Fibroblast of villous mesenchyme (primary cell): ENCODE results near the gene TBP. TPM values are rescaled to one million over a fixed set of nuclear protein-coding genes. Genes with fewer than 3 reads are reported as not detected.

Experiments used
- DNase-seq: peaks from one replicate; pipeline ENCODE4 v3.0.0-alpha.2; 2010; ENCODE audit warnings: low read depth
- H3K4me3 ChIP-seq: 2 replicates; pipeline ENCODE4 v1.5.1; 2011; ENCODE audit warnings: low read depth, mild to moderate bottlenecking, low read length
- CTCF ChIP-seq: IDR thresholded peaks from 2 replicates; pipeline ENCODE4 v1.5.1; 2012; ENCODE audit warnings: low read depth, mild to moderate bottlenecking, low read length; ENCODE audit not compliant: insufficient read depth
- total RNA-seq: library from RNA; depleted of rRNA; stranded (reverse); fragments of >200 nt; gene quantifications from 2 replicates; pipeline ENCODE4 v1.2.3, GENCODE V29; 2012

Gene TBP
- total RNA-seq, 1 donor = 13.0 TPM

GRCh38 chr6:170578909-170579308, 24.7 kb downstream of the TBP start:
- DNase-seq = no peak
- H3K4me3 ChIP-seq = no peak overlapping the region
- no peak for TF ChIP-seq CTCF

GRCh38 chr6:170583756-170584180, 29.6 kb downstream of the TBP start:
- DNase-seq = no peak
- no peak for TF ChIP-seq CTCF
- peak overlapping the region; percentile 84 for H3K4me3 ChIP-seq

- TF ChIP-seq CTCF = no peak
- peak; percentile 86 for DNase-seq
- peak within 1 kb of the TSS; percentile 84 for H3K4me3 ChIP-seq
These were observed 30.2 kb downstream of the TBP start, which contains the start of gene PDCD2 for GRCh38 chr6:170584181-170584953. Gene PDCD2 (minus strand): TSS chr6:170584637. CDS start chr6:170584581, 56 bp downstream.

- no peak for DNase-seq
- peak overlapping the region; percentile 84 for H3K4me3 ChIP-seq
- no peak for TF ChIP-seq CTCF
These were observed 30.9 kb downstream of the TBP start for GRCh38 chr6:170584954-170585498.

- no peak for DNase-seq
- TF ChIP-seq CTCF = no peak
- no peak overlapping the region for H3K4me3 ChIP-seq
These were observed 36.6 kb downstream of the TBP start for GRCh38 chr6:170590725-170591124.

- no peak for DNase-seq
- TF ChIP-seq CTCF = no peak
- no peak overlapping the region for H3K4me3 ChIP-seq
These were observed 42.3 kb downstream of the TBP start for GRCh38 chr6:170596426-170596825.
